Progenitor cell of endocrine pancreas (in vitro differentiated cells): ENCODE data around the gene PLIN5. TPM values are rescaled to one million over a fixed set of nuclear protein-coding genes. Genes with fewer than 3 reads are reported as not detected.

Experiments
- DNase-seq: peaks from one replicate; pipeline ENCODE4 v3.0.0; 2021; ENCODE audit warnings: low spot score; ENCODE audit not compliant: unreplicated experiment
- H3K27ac Mint-ChIP-seq: 2 replicates; pipeline ENCODE4 v1.8.0; 2021; ENCODE audit warnings: mild to moderate bottlenecking, moderate library complexity, mixed read lengths
- H3K27me3 Mint-ChIP-seq: 2 replicates; pipeline ENCODE4 v1.8.0; 2021; ENCODE audit warnings: mixed read lengths
- H3K36me3 Mint-ChIP-seq: 2 replicates; pipeline ENCODE4 v1.8.0; 2022; ENCODE audit warnings: mixed read lengths; ENCODE audit not compliant: insufficient read depth
- H3K4me1 Mint-ChIP-seq: 2 replicates; pipeline ENCODE4 v1.8.0; 2021; ENCODE audit warnings: low read depth, mixed read lengths
- H3K4me3 Mint-ChIP-seq: 2 replicates; pipeline ENCODE4 v1.8.0; 2021; ENCODE audit warnings: low read depth, mild to moderate bottlenecking, moderate library complexity, mixed read lengths
- H3K9me3 Mint-ChIP-seq: 2 replicates; pipeline ENCODE4 v1.8.0; 2021; ENCODE audit warnings: low read depth, mixed read lengths
- total RNA-seq: library from RNA; stranded (reverse); gene quantifications from 2 replicates; pipeline ENCODE4 v1.2.1, GENCODE V29; 2021
- TF ChIP-seq, protein P1 (sequence below): fragments of 200-600 bp; sonication (generic); IDR thresholded peaks from one replicate; pipeline ENCODE4 v1.5.0; 2021; ENCODE audit warnings: antibody characterized with exemption, mild to moderate bottlenecking; ENCODE audit not compliant: unreplicated experiment

PLIN5 gene
- total RNA-seq, 1 donor from 2014 or later = 8.1 TPM

DNA sequence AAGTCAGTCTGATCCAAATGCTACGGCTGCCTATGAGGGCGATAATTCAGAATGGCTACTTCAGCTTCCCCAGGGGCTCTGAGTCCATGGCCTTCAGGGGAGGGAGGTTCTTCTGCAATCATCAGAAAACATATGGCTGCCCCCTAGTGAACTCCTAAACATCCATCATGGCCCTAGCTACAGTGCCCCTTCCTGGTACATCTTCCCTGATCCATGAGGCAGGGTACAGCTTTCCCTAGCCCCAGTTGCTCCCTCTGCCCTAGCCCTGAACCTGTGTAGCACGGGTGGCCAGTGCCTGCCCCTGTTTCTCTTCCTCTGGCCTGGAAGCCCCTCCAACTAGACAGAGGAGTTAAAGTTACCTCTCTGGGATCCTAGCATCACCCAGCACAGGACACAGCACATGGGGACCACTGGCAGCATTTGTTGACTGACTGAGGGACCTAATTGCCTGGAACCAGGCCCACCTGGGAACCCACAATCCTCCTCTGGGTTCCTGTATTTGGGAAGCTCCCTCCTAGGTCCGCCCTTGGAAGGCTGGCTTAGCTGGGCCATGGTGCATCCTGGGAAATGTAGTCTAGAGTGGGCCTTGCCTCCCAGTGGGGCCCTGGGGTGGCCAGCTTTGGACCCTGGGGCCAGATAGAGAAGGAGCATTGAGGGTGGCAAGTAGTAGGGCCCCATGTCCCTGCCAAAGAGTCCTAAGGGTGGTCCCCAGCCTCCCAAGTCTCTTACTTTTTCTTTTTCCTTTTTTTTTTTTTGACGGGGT lies 42.2 kb upstream of the PLIN5 start:
- peaks cover 2% of the 10 kb centered on the region for H3K4me1 Mint-ChIP-seq
- H3K36me3 Mint-ChIP-seq = no peaks in the 10 kb centered on the region
- H3K27me3 Mint-ChIP-seq = peaks cover 12% of the 10 kb centered on the region
- H3K27ac Mint-ChIP-seq = no peak overlapping the region
- no peak overlapping the region for H3K4me3 Mint-ChIP-seq
- no peaks in the 10 kb centered on the region for H3K9me3 Mint-ChIP-seq
- TF ChIP-seq, protein P1, sequence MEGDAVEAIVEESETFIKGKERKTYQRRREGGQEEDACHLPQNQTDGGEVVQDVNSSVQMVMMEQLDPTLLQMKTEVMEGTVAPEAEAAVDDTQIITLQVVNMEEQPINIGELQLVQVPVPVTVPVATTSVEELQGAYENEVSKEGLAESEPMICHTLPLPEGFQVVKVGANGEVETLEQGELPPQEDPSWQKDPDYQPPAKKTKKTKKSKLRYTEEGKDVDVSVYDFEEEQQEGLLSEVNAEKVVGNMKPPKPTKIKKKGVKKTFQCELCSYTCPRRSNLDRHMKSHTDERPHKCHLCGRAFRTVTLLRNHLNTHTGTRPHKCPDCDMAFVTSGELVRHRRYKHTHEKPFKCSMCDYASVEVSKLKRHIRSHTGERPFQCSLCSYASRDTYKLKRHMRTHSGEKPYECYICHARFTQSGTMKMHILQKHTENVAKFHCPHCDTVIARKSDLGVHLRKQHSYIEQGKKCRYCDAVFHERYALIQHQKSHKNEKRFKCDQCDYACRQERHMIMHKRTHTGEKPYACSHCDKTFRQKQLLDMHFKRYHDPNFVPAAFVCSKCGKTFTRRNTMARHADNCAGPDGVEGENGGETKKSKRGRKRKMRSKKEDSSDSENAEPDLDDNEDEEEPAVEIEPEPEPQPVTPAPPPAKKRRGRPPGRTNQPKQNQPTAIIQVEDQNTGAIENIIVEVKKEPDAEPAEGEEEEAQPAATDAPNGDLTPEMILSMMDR = no peak
- DNase-seq = no peak

DNA sequence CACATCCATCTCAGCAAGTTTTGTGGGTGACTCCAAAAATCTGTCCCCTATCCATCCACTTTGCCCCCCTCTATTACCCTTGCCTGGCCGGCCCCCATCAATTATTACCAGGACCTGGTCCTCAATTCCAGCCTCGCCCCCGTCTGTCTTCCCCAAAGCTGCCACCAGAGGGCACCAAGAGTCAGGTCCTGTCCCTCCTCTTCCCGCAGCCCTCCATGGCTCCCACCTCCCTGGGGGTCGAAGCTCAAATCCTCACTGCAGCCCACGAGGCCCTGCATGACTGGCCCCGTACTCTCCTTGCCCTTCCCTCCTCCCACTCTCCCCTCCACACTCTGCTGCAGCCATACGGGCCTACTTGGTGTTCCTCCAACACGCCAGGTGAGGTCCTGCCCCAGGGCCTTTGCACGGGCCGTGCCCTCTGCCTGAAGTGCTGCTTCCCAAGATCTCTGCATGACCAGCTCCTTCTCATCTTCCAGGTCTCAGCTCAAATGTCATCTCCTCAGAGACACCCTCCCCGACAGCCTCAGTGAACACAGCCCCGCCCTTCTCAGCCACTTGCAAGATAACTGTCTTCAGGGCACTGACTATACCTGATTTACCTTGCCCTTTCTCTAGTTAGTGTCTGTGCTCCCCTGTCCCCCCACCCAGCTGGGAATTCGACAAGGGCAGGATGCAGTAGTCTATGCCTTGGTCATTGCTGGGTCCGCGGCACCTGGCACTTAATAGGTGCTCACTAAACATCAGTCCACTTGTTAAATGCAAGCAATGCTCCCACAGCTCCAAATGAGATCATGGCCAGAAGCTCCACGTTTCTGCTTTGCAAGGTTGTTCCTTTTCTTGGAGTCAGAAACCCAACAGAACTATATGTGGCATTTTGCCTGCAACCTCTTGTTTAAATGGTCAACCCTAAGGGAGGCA lies 41.3 kb upstream of the PLIN5 start:
- Mint-ChIP-seq H3K4me3 (no peak overlapping the region), H3K27ac (peak overlapping the region; percentile 63), H3K9me3 (no peaks in the 10 kb centered on the region), H3K4me1 (peaks cover 1% of the 10 kb centered on the region), H3K36me3 (no peaks in the 10 kb centered on the region), H3K27me3 (peaks cover 7% of the 10 kb centered on the region)
- TF ChIP-seq, protein P1 = peak; percentile 69
- peak; percentile 74 for DNase-seq

DNA sequence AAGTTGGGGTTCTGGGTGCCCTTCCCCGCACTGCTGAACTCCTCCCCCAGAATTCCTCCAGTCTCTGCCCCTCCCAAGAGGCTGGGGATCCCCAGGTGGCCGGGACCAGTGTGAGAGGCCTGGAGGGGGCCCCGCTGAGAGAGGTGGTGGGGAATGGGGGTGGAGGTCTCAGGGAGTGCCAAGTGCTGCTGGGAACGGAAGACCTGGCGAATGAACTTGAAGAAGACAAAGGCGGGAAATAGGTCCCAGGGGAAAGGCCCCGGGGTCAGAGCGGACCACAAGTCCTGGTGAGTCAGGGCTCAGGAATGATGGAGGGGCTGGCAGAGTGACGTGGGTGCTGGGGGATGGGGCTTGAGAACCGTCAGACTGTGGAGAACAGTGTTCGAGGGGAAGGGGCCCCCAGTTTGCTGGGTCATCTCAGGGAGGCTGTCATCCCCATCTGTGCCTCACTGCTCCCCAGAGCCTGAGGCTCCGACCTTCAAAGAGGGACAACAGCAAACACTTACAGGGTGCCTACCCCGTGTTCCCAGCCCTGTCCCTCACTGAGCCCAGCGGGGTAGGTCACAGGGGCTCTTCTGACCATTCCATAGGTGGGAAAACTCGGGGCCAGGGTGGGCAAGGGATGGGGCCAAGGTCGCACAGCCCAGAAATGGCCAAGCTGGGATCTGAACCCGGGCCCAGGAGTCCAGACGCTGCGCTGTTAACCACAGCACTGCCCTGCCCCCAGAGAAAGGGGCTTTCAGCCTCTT lies 40.4 kb upstream of the PLIN5 start:
- peaks cover 1% of the 10 kb centered on the region for H3K4me1 Mint-ChIP-seq
- peak overlapping the region; percentile 63 for H3K27ac Mint-ChIP-seq
- H3K9me3 Mint-ChIP-seq = no peaks in the 10 kb centered on the region
- no peak overlapping the region for H3K4me3 Mint-ChIP-seq
- DNase-seq = no peak
- H3K27me3 Mint-ChIP-seq = peaks cover 7% of the 10 kb centered on the region
- TF ChIP-seq, protein P1 = no peak
- H3K36me3 Mint-ChIP-seq = no peaks in the 10 kb centered on the region

DNA sequence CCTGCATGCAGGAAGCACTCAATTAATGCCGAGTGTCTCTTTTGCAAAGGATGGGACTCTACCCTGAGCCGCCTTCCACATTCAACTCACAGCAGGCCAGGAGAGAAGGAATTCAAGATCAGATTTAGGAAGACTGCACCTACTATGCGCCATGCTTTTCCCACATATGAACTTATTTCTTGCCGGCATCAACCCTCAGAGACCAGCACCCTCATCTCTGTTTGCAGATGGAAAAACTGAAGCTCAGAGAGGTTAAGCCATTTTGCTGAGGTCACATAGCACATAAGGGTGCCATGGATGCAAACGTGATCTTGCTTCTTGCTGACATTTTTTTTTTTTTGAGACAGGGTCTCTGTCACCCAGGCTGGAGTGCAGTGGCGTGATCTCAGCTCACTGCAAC lies 38.7 kb upstream of the PLIN5 start:
- Mint-ChIP-seq H3K4me3 (no peak overlapping the region), H3K27me3 (peaks cover 3% of the 10 kb centered on the region), H3K27ac (no peak overlapping the region), H3K36me3 (no peaks in the 10 kb centered on the region), H3K4me1 (peaks cover 1% of the 10 kb centered on the region), H3K9me3 (no peaks in the 10 kb centered on the region)
- no peak for DNase-seq
- TF ChIP-seq, protein P1 = no peak

DNA sequence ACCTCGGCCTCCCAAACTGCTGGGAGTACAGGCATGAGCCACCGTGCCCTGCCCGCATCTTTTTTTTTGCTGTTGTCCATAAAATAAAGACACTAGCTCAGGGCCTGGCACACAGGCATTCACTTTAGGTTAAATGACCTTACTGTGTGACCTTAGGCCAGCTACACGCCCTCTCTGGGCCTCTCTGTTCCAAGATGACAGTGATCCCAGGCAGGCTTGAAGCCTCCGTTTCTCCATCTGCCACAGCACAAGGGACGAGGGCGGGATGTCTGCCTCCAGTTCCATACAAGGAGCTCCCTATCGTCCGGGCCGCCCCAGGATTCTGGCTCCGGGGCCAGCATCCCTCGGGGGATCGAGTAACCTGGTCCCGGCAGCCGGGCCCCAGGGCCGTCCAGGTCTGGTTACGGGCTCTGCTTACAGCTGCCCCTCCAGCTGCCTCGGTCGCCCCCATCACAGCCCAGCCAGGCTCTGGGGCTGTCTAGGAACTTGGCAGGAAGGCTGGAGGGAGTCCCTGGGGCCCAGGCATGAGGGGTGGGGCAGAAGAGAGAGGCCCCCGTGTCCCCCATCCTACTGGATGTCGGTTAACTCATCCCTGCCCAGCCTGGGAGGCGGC lies 36.4 kb upstream of the PLIN5 start:
- H3K27me3 Mint-ChIP-seq = no peaks in the 10 kb centered on the region
- H3K36me3 Mint-ChIP-seq = no peaks in the 10 kb centered on the region
- H3K9me3 Mint-ChIP-seq = no peaks in the 10 kb centered on the region
- no peak overlapping the region for H3K4me3 Mint-ChIP-seq
- TF ChIP-seq, protein P1 = no peak
- peaks cover 1% of the 10 kb centered on the region for H3K4me1 Mint-ChIP-seq
- no peak for DNase-seq
- no peak overlapping the region for H3K27ac Mint-ChIP-seq
